CD4-positive, alpha-beta T cell treated with Interleukin-21 for 1 hour (primary cell): ENCODE data around the gene CCDC149.
"Not testable (repeated sequence)": the region's sequence is repeated elsewhere in the genome, so short reads cannot be mapped to it uniquely, and the experiment has no call there.

Experiments
- DNase-seq: peaks from one replicate; pipeline ENCODE4 v3.0.0-alpha.2; 2020

CCDC149 gene

DNA sequence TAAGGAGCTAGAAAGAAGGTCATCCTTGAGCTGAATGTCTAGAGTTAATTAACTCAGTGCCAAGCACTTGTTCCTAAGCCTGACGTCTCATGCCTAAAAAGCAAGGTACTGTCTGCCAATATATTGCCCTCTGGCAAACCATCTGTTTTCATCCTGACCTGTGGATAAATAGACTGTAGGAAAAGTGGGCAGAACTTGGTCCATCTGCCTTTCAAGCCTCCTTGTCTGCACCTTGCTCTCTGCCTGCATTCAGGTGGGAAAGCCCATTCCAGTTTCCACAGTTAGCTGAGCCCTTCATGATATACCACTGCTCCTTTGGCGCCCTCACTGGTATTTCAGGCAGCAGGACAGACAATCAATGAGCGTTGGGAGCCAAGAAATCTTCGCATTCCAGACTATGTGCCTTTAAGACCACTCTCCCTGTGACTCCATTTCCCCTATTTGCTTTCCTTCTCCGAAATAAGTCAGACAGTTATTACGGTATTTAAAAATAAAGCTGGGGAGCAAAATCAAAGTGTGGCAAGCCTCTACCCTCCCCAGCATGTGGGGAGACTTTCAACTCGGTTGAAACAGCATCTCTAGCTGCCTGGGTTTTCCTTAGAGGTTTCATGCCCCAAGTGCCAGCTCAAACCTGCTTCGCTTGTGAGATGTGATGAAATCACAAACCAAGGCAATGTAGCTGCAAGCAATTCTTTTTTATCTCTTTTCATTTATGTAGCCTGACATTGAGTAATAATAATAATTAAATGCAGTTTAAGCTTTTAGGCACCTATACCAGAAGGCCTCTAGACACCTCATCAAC lies 2.5 kb upstream of the CCDC149 start:
- DNase-seq: no peak

DNA sequence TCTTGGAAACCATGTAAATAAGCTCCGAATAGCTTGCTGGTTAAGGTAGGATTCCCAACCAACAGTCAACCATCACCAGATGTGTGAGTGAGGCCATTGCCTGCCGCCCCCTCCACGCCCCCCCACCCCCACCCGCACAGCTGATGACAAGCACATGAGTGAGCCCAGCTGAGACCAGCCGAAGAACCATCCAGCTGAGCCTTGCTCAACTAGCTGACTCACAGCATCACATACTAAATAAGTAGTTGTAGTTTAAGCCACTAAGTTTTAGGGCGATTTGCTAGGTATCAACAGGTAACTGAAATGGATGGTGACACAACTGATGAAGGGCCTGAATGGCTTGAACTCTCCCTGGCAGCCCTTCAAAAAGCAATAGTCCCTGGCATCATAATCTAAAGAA lies 1.6 kb upstream of the CCDC149 start:
- no peak for DNase-seq

DNA sequence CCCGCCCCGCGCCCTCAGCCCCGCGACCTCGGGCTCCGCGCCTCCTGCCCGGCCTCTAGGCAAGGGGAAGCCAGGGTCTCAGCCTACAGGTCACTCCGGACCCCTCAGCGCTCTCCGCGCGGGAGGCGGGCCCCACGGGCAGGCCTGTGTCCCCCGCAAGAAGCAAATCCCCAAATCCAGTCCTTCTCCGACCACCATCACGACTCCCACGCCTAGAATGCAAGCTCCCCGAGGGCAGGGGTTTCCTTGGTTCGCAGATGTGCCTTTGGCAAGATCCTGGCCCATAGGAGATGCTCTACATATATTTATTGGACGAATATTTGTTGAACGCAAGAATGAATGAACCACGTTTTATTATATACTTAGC lies 260 bp upstream of the CCDC149 start:
- DNase-seq: no peak

DNA sequence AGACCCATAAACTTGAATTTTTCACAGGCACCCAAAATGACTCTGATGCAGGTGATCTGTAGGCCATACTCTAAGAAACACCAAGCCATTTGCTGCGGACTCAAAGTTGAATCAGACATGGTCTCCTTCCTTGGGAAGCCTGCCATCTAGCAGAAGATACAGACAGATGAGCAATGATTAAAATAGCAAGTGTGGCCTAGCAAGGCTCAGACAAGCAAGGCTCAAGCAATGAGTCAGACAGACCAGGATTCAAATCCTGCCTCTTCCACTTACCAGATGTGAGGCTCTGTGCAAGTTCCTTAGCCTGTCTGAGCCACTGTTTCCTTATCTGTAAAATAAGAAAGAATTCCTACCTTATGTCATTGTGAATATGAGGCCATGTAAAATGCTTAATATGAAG lies 2.3 kb downstream of the CCDC149 start:
- no peak for DNase-seq

DNA sequence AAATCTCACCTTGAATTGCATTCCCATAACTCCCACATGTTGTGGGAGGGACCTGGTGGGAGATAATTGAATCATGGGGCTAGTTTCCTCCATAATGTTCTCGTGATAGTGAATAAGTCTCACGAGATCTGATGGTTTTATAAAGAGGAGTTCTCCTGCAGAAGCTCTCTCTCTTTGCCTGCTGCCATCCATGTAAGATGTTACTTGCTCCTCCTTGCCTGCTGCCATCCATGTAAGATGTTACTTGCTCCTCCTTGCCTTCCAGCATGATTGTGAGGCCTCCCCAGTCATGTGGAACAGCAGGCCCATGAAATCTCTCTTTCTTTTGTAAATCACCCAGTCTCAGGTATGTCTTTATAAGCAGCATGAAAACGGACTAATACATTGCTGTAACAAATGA lies 3.2 kb downstream of the CCDC149 start:
- not testable (repeated sequence) for DNase-seq

DNA sequence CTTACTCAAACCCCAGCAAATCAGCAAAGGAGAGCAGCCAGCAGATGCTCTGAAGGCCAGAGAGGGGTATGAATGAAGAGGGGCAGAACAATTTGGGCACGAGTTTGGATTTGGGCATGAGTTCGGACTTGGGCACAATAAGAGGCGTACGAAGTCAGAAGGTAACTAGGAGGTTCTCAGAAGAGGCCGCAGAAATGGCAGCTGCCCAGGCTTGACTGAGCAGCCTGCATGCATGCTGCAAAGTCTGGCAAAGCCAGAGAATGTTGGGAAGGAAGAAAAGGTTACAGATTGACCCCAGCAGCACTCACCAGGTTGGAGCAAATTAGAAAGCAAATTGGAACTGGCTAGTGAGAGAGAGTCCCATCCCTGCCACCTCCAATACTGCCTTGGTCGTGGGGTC lies 15.2 kb downstream of the CCDC149 start:
- no peak for DNase-seq

DNA sequence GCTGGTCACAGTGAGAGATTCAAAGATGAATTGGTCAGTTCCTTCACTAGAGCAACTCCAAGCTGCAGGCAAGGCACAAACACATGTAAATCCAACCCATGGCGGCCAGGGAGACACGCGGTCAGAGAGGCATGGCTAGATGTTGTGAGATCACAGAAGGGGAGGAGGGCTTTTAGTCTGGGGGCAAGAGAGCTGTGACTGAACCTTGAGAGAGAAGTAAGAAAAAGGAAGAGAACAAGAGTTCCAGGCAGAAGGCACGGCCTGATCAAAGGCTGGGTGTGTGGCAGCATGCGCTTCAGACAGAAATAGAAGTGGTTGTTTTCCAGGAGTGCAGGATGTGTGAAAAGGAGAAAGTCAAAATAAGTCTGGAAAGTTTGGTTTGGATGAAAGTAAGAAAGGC lies 15.9 kb downstream of the CCDC149 start:
- DNase-seq: no peak

DNA sequence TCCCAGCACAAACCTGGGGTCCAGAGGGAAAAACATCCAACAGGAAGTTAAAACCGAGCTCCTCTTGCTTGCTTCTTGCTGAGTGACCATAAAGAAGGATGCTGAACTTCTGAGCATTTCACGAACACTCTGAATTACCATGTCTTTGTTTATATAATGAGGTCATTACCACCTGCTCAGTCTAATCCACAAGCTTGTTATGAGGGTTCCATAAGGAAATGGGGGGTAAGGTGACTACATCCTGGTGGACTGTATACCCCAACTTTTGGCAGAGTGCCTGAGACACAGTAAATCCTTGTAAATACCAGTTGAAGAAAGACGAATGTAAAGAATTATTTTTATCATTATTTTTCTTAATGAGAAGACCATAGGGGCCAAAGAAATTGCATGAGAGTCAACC lies 16.8 kb downstream of the CCDC149 start:
- no peak for DNase-seq

DNA sequence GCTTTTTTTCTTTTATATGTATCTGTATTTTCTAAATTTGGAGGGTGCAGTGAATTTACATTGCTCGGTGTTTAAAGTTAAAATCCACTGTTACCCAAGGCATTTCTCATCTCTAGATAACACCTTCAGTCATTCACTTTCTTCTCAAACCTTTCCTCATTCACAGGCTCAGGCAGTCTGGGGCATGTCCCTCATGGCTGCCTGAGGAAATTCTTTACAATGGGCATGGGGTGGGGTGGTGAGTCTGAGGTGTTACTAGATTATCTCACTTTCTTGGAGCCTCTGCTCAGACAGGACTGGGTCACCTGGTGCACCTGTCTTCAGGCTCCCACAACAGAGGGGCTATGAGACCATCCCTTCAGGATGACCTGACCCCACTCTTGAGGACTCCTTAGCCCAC lies 17.4 kb downstream of the CCDC149 start:
- no peak for DNase-seq

DNA sequence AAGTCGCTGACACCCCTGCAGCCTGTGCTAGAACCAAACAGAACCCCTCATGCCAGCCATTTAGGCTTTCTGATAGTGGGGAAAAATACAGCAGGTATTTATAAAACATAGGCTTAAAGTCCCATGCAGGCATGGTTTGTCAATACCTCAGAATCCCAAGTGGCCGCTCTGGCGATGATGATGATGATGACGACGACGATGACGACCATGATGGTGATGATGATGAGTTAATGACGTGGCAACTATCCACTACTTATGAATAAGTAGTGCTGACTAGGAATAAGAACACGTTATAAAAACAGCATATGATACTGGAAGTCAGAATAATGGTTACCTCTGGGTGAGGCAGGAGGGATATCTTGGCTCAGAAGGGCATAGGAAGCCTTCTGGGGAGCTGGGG lies 18.0 kb downstream of the CCDC149 start:
- DNase-seq: no peak

DNA sequence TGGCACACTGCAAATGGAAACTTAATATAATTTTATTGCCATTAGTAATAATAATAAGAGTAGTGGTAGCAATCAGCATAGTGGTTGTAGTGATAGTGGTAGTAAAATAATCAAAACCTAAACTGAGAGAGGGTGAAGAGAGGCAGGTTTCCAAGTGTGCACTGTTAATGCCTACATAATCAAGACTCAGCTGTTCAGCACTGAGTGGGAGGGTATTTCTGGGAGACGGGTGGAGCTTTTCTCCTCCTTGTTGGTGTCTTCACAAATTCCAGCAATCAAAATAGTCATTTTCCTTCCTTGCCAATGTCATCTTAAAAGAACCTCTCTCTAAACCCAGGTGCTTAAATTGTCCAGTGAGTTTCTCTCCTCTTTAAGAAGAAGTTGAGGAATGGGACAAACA lies 18.6 kb downstream of the CCDC149 start:
- DNase-seq: no peak

DNA sequence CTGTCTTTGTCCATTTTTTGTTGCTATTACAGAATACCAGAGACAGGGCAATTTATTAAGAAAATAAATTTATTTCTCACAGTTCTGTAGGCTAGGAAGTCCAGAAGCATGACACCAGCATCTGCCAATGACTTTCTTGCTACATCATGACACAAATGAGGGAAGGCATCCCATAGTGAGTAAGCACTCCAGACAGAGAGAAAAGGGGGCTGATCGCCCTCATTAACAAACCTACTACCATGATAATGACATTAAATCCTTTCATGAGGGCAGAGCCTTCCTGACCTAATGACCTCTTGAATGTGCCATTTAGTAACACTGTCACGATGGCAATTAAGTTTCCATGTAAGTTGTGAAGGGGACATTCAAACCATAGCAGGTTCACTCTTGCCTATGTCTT lies 20.1 kb downstream of the CCDC149 start:
- no peak for DNase-seq

DNA sequence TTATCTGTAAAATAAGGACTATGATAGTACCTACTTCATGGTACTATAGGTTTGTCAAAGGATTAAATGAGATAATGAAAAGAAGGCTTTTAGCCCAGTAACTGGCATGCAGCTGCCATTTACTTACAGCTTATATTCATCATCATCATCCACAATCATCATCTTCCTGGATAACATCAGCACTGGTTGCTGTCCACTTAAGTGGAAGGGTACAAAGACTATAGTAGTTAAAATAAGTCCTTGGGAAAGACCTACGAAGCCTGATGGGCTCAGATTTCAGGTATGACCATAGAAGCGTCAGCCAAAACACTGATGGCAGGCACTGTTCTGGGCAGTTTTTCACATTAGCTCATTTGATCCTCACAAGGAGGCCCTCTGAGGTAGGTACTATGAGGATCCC lies 20.6 kb downstream of the CCDC149 start:
- DNase-seq: no peak

DNA sequence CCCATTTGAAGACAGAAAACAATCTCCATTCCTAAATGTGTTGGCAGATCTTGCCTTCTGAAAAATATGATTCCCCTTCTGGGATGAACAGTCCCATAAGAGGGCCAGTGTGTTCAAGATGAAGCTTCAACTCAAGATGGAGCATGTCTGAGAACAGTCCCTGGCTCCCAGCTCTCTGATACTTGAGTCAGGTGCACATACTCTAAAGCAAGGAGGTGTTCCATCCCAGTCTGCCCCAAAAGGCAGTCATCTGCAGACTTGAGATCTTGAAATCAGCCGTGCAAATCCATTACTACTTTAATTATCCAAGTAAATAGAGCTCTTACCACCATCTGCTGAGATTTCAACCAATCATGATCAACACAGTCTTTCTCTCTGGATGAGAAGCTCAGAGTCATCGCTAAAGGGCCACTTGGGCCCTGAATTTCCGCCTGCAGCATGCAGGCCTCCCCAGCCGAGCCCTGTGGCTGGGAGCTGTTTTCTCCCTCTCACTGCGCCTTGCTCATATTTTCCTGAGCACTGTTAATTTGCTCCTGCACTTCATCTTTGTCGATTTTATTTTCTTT lies 22.2 kb downstream of the CCDC149 start:
- no peak for DNase-seq

DNA sequence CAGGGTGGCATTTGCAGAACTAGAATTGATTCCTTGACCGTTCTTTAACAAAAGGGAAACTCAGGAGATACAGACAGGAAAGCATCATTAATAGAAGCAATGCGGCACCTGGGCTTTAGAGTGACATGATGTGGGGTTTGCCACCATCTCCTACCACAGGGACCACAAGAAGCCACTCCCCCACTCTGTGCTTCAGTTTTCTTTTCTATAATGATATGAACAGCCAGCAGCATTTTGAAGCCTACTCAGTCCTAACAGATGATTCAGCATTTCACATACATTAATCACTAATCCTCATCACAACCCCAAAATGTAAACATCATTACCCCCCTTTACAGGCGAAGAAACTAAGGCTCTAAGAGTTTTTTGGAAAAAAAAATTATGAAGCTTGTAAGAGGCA lies 22.9 kb downstream of the CCDC149 start:
- DNase-seq: no peak

DNA sequence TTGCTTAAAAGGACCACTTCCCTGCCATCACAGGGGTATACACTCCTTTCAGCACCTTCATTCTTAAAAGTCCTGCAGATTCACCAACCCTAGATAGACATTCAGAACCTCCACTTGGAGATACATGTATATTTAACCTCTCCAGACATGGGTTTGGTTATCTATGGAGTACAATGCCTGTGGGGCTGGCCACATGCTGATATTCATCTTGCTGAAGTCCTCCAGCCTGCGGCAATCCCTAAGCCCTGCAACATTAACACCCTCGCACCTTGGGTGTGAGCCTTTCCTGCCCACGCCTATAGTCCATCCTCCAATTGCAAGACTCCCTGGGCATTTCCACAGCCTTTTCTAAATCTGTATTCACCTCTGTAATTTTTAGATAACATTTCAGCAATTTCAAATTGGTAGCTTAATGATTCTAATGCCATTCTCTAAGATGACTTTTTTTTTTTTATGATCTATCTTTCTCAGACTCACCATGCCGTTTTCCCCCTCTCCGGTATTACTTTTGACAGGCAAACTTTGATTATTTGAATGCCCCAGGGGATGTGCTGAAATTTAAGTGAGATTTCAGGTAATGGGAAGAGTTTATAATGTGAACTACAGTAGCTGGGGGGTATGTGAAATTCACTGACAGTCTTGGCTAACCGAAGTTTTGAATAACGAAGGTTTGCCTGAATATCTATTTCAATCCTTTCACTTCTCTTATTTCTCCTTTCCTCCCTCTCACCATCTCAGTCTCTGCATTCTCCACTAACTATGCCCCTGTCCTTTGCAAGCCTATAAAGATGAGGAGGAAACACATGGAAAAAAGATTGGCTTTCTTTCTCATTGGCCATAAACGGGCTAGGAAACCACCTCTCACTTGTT lies 24.1 kb downstream of the CCDC149 start:
- DNase-seq: no peak

DNA sequence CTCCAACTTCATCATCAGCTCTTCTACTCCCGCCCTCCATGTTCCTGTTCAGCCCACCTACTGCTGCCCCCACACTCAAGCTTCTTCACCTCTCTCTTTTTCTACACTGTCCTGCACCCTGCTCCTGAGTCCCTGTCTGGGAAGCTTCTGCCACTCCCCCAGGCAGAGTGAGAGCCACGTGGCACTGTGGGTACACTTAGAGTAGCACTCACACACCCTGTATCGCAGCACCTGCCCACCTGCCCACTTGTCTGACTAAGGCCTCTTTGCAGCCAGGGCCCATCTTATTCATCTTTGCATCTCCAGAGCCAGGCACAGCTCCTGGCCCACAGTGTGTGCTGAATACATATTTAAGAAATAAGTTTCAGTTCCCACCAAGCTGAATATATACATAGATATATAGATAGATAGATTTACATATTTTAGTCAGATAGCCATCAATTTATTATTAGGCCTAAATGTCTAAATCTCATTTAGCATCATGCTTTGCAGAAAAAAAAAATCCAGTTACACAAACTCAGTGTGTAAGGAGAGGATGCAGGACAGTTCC lies 24.9 kb downstream of the CCDC149 start:
- DNase-seq: no peak

DNA sequence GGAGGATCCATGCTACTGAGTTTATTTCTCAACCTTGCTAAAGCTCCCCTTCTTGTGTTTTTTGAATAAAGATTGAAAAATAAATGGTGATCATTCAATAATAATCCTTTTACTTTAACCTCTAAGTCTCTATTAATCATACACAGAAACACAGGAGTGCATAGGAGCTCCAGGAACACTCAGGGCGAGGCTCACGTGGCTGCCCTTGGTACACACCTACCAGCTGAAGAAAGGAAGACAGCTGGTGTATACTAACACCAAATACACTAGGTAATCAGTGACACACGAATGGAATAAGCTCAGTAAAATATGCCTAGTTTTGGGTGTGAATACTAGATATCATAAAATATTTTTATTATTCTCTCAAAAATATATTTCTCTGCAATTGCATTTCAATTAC lies 26.2 kb downstream of the CCDC149 start:
- DNase-seq: no peak

DNA sequence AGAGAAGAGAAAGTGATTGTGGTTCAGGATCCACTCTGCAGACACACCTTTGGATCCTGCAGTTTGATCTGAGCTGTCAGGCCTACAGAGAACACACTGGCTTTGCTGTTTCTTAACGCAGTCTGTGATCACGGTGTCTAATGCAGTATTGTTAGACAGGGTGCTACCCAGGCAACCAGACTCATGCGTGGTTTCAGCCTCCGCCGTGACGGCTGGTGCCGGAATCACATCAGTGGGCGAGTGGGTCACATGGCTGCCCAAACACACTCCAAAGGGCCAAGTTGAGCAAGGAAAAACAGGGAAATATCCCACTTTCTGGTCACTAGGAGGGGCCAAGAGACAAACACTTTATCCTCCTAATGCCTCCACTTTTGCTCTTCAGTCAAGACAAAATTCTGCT lies 27.5 kb downstream of the CCDC149 start:
- DNase-seq: no peak

DNA sequence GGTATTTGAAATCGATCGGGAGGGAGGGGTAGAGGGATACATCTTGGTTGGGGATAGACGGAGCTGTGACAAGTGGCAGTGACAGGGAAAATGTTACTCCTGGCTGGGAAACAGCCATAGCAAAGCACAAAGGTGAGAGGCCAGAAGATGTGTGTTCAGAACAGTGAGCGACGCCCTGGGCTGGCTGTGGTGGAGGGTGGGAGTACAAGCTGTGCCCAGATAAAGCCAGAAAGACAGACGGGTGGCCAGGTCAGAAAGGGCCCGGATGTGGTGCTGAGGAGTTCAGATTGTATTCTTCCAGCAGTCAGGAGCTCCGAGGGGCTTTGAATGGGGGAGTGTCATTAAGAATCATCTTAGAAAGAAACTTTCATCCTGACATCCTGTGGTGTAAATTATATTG lies 27.9 kb downstream of the CCDC149 start:
- DNase-seq: no peak

DNA sequence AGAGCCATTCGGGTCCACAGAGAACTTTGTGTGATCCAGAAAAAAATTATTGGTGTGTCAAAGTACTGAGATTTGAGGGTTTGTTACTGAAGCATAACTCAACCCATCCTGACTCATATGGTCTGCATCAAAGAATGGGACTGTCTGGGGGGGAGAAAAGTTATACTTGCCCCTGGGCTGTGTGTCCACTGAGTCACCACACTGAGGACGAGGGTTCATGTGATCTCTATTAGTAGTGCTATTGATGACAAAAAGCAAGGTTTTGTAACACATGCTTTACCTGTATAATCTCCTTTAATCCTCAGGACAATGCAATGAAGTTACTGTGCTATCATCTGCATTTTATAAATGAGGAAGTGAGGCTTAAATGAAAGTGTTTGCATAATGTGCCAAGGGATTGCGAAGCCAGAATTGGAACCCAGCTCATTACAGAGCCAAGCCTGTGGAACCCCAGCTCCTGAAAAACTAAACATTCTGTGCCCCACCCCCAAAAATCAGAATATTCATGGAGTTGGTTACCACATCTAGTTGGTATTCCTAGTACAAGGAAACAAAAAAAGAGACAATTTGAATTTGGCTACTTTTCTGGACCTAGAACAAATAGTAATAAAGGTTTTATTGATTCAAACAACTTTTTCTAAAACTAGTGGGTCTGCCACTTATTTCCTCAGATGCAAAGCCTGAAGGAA lies 31.2 kb downstream of the CCDC149 start:
- DNase-seq: no peak

DNA sequence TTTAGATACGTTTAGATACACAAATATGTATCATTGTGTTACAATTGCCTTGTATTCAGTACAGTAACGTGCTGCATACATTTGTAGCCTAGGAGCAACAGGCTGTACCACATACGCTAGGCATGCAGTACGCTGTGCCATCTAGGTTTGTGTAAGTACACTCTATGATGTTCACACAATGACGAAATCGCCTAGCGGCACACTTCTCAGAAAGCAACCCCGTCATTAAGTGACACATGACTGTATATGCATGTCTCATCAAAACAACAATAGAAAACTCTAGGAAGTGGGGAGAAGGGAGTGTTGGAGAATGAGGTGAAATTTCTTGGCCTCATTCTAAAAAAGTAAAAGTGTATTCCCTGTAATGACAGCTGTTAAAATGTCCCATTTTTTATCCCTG lies 32.7 kb downstream of the CCDC149 start:
- DNase-seq: no peak

DNA sequence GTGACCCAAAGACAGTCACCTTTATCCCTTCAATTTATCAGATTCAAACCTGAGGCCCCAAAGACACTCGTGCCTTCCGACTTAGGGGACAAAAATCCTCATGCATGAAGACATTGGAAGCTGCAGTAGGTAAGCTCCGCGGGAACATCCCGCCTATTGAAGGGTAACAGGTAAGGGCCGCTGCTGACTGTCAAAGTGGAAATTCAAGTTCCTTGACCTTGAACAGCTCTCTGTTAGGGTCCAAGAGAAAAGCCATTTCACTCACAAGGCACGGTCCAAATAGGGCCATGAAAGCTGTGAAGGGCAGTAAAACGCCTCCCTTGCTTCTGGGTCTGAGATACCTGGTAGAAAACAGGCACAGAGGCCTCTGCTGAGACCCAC lies 34.2 kb downstream of the CCDC149 start:
- no peak for DNase-seq
